ENCODE data around the gene PPP5C. TPM values are rescaled to one million over a fixed set of nuclear protein-coding genes. Genes with fewer than 3 reads are reported as not detected.
A peak's percentile ranks its signal among the peaks of the same experiment; 100 is the strongest.

Gene PPP5C
- polyA plus RNA-seq, 4 donors = 24.0 to 52.2 (median 39.4) TPM

DNA sequence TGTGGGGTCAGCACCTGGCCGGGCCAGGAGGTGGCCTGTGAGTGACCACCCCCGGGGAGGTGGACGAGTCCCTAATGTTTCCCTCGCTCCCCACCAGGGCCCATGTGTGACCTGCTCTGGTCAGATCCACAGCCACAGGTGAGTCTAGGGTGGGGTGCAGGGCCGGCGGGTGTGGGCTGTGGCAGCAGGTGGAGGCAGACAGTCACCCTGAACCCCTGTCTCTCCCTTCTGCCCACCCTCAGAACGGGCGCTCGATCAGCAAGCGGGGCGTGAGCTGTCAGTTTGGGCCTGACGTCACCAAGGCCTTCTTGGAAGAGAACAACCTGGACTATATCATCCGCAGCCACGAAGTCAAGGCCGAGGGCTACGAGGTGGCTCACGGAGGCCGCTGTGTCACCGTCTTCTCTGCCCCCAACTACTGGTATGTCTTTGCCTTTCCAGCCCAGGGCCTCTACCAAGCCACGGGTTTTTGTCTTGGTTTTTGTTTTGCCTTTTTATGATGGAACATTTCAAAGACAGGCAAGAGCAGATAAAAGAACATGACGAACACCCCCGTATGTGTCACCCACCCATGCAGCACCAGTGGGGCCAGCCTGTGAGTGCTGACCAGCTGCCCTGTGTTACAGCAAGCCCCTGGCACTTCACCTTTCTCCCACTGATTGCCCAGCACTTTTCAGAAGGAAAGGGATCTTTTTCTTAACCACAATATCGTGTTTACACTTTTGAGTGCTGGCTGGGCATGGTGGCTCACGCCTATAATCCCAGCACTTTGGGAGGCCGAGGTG is 41.6 kb downstream of the PPP5C start:
- Histone ChIP-seq H3K4me3 (ENCODE audit: low read depth in 1 of 3, low read length in 3 of 3) (no peak overlapping the region), H3K27me3 (ENCODE audit: control insufficient read depth in 3 of 3, insufficient read depth in 3 of 3, low read length in 3 of 3) (no peaks in the 10 kb centered on the region), H3K36me3 (ENCODE audit: control insufficient read depth in 3 of 3, insufficient read depth in 2 of 3, low read depth in 1 of 3, low read length in 3 of 3) (peaks cover 15 to 96% (median 20%) of the 10 kb centered on the region in 3 donors), H3K9me3 (ENCODE audit: control insufficient read depth in 2 of 2, insufficient read depth in 1 of 2, low read depth in 1 of 2, low read length in 1 of 2) (peaks cover 0 to 6% of the 10 kb centered on the region in 2 donors), H3K4me1 (ENCODE audit: control insufficient read depth in 3 of 3, insufficient read depth in 2 of 3, low read depth in 1 of 3, low read length in 2 of 3) (no peaks in the 10 kb centered on the region), H3K27ac (ENCODE audit: low read depth in 1 of 3, low read length in 2 of 3) (no peak overlapping the region)
- 91 to 94% (median 92%) methylated on average over 23 to 25 of the region's 25 CpGs for WGBS, 3 donors
- DNase-seq = no peak
- FAIRE-seq = no peak

DNA sequence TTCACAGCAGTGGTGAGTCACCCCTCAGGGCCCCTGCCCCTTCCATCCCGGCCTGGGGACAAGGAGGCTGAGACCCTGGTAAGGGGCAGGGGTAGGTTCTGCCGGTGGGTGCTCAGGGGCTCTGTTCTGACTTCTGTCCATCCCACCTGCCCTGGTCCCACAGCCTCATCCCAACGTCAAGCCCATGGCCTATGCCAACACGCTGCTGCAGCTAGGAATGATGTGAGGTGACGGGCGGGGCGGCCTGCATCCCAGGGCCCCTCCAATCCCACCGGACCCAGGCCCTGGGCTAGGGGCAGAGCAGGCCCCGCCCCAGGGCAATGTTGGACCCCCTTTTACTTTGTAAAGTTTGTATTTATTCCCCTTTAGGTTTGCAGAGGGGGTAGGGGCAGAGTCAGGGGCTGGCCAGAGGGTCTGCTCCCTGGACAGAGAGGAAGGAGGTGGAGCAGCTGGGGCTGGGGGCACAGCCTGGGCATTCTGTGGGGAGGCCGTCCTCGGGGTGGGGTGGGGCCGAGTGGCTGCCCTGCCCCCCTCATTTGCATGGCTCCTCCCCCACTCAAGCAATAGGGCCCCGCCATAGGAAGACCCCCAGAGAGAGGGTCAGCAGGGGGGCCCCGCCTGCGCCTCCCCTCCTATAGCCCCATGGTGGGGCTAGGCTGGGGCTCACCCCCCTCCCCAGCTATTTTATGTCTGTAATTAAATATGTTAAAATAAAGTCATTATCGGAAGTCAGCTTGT is 43.4 kb downstream of the PPP5C start:
- 91 to 92% (median 92%) methylated on average over 13 to 16 of the region's 16 CpGs for WGBS, 3 donors
- H3K27ac ChIP-seq (ENCODE audit: low read depth in 1 of 3, low read length in 2 of 3) = no peak overlapping the region
- H3K27me3 ChIP-seq (ENCODE audit: control insufficient read depth in 3 of 3, insufficient read depth in 3 of 3, low read length in 3 of 3) = no peaks in the 10 kb centered on the region
- H3K9me3 ChIP-seq (ENCODE audit: control insufficient read depth in 2 of 2, insufficient read depth in 1 of 2, low read depth in 1 of 2, low read length in 1 of 2) = peaks cover 0 to 6% of the 10 kb centered on the region in 2 donors
- H3K4me3 ChIP-seq (ENCODE audit: low read depth in 1 of 3, low read length in 3 of 3) = no peak overlapping the region
- peaks cover 10 to 87% (median 15%) of the 10 kb centered on the region in 3 donors for H3K36me3 ChIP-seq (ENCODE audit: control insufficient read depth in 3 of 3, insufficient read depth in 2 of 3, low read depth in 1 of 3, low read length in 3 of 3)
- FAIRE-seq (no peak), DNase-seq (no peak)
- no peaks in the 10 kb centered on the region for H3K4me1 ChIP-seq (ENCODE audit: control insufficient read depth in 3 of 3, insufficient read depth in 2 of 3, low read depth in 1 of 3, low read length in 2 of 3)

DNA sequence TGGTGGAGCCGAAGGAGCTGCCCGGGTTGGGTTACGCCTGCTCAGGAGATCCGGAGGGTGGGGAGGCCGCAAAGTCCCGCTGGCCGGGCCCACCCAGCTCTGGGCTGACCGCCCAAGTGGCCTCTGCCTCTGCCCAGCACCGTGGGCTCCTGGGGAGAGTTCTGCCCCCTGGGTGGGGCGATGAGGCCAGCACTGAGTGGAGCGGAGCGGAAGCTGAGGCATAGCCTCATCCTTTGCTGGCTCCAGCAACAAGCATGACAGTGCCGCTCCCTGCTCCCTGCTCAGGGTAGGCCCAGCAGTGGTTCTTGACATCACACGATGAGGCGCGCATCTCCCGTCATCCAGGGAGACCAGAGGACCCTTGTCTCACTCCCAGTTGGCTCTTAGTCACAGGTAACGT is 44.0 kb downstream of the PPP5C start:
- H3K9me3 ChIP-seq (ENCODE audit: control insufficient read depth in 2 of 2, insufficient read depth in 1 of 2, low read depth in 1 of 2, low read length in 1 of 2) = peaks cover 0 to 6% of the 10 kb centered on the region in 2 donors
- no peak for DNase-seq
- H3K4me3 ChIP-seq (ENCODE audit: low read depth in 1 of 3, low read length in 3 of 3) = no peak overlapping the region
- 90 to 97% (median 92%) methylated on average over 18 of the region's 18 CpGs for WGBS, 3 donors
- H3K27ac ChIP-seq (ENCODE audit: low read depth in 1 of 3, low read length in 2 of 3) = no peak overlapping the region
- FAIRE-seq = no peak
- no peaks in the 10 kb centered on the region for H3K4me1 ChIP-seq (ENCODE audit: control insufficient read depth in 3 of 3, insufficient read depth in 2 of 3, low read depth in 1 of 3, low read length in 2 of 3)
- no peaks in the 10 kb centered on the region for H3K27me3 ChIP-seq (ENCODE audit: control insufficient read depth in 3 of 3, insufficient read depth in 3 of 3, low read length in 3 of 3)
- peaks cover 10 to 81% (median 15%) of the 10 kb centered on the region in 3 donors for H3K36me3 ChIP-seq (ENCODE audit: control insufficient read depth in 3 of 3, insufficient read depth in 2 of 3, low read depth in 1 of 3, low read length in 3 of 3)

DNA sequence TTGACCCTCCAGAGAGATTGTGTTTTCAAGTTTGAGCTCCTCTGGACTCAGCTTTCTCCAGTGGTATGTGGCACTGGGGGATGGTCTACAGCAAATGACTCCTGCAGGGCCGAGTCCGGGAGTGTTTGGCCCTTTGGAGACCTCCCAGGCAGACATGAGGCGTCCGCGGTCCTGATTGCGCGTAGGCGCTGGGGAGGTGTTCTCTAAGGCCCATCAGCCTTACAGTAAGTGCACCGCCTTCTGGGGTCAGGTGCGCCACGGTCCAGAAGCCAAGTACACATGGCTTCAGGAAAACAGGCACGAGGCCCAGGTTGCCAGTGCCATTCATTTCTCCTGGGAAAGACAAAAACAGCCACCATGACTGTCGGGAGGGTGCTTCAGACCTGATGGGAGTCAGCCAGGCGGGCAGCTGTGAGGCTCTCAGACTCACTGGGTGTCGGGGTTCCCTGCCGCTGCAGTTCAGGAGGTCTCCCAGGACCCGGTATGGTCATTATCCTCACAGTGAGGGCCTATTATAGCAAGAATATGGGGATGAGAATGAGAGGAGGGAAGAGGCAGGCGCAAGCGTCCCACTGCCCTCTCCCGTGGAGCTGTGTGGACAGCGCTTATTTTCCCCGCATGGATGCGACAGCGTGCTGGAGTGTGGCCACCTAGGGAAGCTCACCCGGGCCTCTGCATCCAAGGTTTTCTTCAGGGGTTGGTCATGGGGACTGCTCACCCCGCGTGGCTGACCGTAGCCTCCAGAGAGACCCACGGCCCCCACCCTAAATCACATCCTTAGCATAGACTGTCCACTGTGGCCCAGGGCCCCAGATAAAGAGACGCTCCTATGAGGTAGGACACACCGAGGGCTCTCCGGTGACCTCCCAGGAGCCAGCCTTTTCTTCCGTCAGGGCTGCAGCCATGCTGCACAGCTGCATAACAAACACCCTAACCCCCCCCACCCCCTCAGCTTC is 44.7 kb downstream of the PPP5C start:
- WGBS, 3 donors = 89 to 95% (median 91%) methylated on average over 33 of the region's 33 CpGs
- H3K27me3 ChIP-seq (ENCODE audit: control insufficient read depth in 3 of 3, insufficient read depth in 3 of 3, low read length in 3 of 3) = no peaks in the 10 kb centered on the region
- no peak for FAIRE-seq
- H3K27ac ChIP-seq (ENCODE audit: low read depth in 1 of 3, low read length in 2 of 3) = peak overlapping the region in 1 of 3 donors; percentile 14
- H3K9me3 ChIP-seq (ENCODE audit: control insufficient read depth in 2 of 2, insufficient read depth in 1 of 2, low read depth in 1 of 2, low read length in 1 of 2) = peaks cover 0 to 6% of the 10 kb centered on the region in 2 donors
- H3K36me3 ChIP-seq (ENCODE audit: control insufficient read depth in 3 of 3, insufficient read depth in 2 of 3, low read depth in 1 of 3, low read length in 3 of 3) = peaks cover 10 to 74% (median 13%) of the 10 kb centered on the region in 3 donors
- no peak for DNase-seq
- no peak overlapping the region for H3K4me3 ChIP-seq (ENCODE audit: low read depth in 1 of 3, low read length in 3 of 3)
- no peaks in the 10 kb centered on the region for H3K4me1 ChIP-seq (ENCODE audit: control insufficient read depth in 3 of 3, insufficient read depth in 2 of 3, low read depth in 1 of 3, low read length in 2 of 3)

DNA sequence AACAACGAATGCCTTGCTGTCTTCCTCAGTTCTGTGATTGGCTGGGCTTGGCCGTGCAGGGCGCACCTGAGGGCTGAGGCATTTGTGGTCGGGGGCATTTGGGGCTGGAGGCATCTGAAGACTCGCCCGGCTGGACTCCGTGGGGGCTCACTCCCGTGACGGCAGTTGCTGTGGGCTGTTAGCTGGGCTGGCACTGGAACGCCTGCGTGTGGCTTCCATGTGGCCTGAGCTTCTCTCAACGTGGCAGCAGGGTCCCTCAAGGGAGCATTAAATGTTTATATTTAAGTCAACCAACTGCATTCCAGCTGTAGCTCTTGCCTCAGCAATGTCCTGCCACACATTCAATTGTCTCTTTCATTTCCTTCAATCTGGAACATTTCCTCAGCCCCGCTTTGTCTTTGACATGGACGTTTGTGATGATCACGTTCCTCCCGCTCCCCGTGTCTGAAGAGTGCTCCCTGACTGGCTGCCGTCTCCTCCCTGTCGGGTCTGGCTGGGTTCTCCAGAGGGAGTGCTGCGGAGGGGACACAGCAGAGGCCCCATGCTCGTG is 45.4 kb downstream of the PPP5C start:
- Histone ChIP-seq H3K9me3 (ENCODE audit: control insufficient read depth in 2 of 2, insufficient read depth in 1 of 2, low read depth in 1 of 2, low read length in 1 of 2) (peaks cover 0 to 6% of the 10 kb centered on the region in 2 donors), H3K4me3 (ENCODE audit: low read depth in 1 of 3, low read length in 3 of 3) (no peak overlapping the region), H3K4me1 (ENCODE audit: control insufficient read depth in 3 of 3, insufficient read depth in 2 of 3, low read depth in 1 of 3, low read length in 2 of 3) (no peaks in the 10 kb centered on the region), H3K36me3 (ENCODE audit: control insufficient read depth in 3 of 3, insufficient read depth in 2 of 3, low read depth in 1 of 3, low read length in 3 of 3) (peaks cover 10 to 66% (median 13%) of the 10 kb centered on the region in 3 donors), H3K27ac (ENCODE audit: low read depth in 1 of 3, low read length in 2 of 3) (peak overlapping the region in 1 of 3 donors; percentile 14), H3K27me3 (ENCODE audit: control insufficient read depth in 3 of 3, insufficient read depth in 3 of 3, low read length in 3 of 3) (no peaks in the 10 kb centered on the region)
- WGBS, 3 donors = 60 to 80% (median 75%) methylated on average over 21 of the region's 21 CpGs
- FAIRE-seq (no peak), DNase-seq (no peak)

DNA sequence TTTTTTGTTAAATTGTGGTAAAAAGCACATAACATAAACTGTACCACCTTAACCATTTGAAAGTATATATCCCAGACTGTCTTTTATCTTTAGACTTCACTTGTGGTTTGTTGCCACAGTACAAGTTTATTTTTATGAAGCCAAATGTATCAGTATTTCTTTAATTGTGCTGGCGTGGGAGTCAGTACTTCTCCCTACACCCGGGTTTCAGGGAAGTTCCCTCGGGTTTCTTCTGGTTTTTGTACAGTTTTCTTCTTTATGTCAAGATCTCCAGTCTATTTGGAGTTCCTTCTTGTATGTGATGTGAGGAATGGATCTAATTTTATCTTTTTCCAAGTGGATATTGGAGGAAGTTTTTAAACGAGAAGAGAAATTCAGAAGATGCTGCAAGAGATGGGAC is 46.0 kb downstream of the PPP5C start:
- Histone ChIP-seq H3K4me1 (ENCODE audit: control insufficient read depth in 3 of 3, insufficient read depth in 2 of 3, low read depth in 1 of 3, low read length in 2 of 3) (no peaks in the 10 kb centered on the region), H3K27me3 (ENCODE audit: control insufficient read depth in 3 of 3, insufficient read depth in 3 of 3, low read length in 3 of 3) (no peaks in the 10 kb centered on the region), H3K4me3 (ENCODE audit: low read depth in 1 of 3, low read length in 3 of 3) (no peak overlapping the region), H3K27ac (ENCODE audit: low read depth in 1 of 3, low read length in 2 of 3) (no peak overlapping the region), H3K9me3 (ENCODE audit: control insufficient read depth in 2 of 2, insufficient read depth in 1 of 2, low read depth in 1 of 2, low read length in 1 of 2) (peaks cover 0 to 6% of the 10 kb centered on the region in 2 donors), H3K36me3 (ENCODE audit: control insufficient read depth in 3 of 3, insufficient read depth in 2 of 3, low read depth in 1 of 3, low read length in 3 of 3) (peaks cover 10 to 61% (median 11%) of the 10 kb centered on the region in 3 donors)
- DNase-seq (no peak), FAIRE-seq (no peak)
- 43 to 60% (median 51%) methylated on average over 4 of the region's 4 CpGs for WGBS, 3 donors

DNA sequence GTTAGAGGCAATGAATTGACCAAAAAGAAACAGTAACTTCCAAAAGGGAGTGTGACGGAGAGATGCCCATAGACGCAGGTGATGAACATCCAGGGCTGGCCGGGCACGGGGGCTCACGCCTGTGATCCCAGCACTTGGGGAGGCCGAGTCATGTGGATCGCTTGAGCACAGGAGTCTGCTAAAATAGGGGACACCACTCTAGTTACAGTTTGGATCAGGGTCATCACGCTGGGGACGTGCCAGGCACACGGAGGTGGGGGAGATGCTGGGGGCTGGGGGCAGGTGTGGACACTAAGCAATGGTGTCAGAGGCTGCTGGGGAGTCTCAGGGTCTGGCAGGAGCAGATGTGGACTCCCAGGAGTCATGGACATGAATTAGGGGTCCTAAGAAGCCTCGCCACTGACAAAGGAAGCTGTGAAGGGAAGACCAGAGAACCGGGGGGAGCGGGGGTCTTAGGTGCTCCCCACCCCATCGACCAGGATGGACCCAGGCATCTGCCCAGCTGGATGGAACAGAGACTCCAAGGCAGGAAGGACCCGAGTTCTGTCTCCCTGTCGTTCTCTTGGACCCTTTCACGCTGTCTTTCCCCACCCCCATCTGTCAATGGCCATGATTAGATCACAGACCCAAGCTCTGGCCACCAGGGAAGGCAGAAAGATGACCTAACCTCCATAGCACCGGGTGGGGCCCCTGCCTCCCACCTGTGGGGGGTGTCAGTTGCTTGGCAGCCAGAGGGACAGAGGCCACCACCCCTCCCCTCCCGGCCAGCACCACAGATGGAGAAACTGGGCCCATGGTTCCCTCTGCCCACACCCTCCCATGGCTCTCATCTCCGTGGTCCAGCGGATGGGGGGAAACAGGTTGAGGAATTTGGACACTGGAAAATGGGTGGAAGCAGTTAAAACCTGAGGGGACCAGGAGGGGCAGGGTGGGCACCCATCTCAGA is 46.8 kb downstream of the PPP5C start:
- Histone ChIP-seq H3K36me3 (ENCODE audit: control insufficient read depth in 3 of 3, insufficient read depth in 2 of 3, low read depth in 1 of 3, low read length in 3 of 3) (peaks cover 5 to 52% (median 10%) of the 10 kb centered on the region in 3 donors), H3K27ac (ENCODE audit: low read depth in 1 of 3, low read length in 2 of 3) (no peak overlapping the region), H3K9me3 (ENCODE audit: control insufficient read depth in 2 of 2, insufficient read depth in 1 of 2, low read depth in 1 of 2, low read length in 1 of 2) (peaks cover 0 to 6% of the 10 kb centered on the region in 2 donors), H3K27me3 (ENCODE audit: control insufficient read depth in 3 of 3, insufficient read depth in 3 of 3, low read length in 3 of 3) (no peaks in the 10 kb centered on the region), H3K4me3 (ENCODE audit: low read depth in 1 of 3, low read length in 3 of 3) (no peak overlapping the region), H3K4me1 (ENCODE audit: control insufficient read depth in 3 of 3, insufficient read depth in 2 of 3, low read depth in 1 of 3, low read length in 2 of 3) (no peaks in the 10 kb centered on the region)
- DNase-seq = no peak
- FAIRE-seq = no peak
- 75 to 82% (median 76%) methylated on average over 21 of the region's 21 CpGs for WGBS, 3 donors
